ENCODE measurements around the gene PARP8. TPM values are rescaled to one million over a fixed set of nuclear protein-coding genes. Genes with fewer than 3 reads are reported as not detected.

PARP8 gene
- total RNA-seq, 2 donors from 2014 or later = 3.9 to 6.6 TPM

DNA sequence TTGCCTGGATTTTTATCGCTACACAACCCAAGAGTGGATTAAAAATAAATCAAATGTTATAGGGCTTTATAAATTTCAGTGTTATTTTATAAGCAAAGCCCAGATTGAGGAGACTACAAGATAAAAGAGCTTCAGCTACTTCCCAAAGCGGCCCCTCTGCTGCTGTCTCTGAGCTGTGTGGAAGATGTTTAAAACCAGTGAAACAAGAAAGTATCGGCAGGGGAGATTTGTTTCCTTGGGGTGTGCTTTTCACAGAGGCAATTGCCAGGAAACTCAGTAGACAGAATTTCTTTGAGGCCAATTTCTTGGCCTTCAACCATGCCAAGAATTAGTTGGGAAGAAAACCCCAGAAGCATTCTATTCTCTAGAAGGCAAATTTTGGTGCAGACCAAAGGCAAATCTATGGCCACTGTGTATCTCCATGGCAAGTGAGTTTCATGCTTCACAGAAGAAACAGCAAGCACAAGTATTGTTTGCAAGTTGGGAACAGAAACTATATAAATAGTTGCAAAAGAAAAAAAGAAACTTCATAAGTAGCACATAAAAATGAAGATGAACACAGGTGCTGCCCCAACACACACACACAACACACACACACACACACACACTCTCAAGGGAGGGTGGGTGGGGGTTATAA is 197.2 kb downstream of the PARP8 start:
- H3K27me3 ChIP-seq = no peaks in the 10 kb centered on the region
- no peaks in the 10 kb centered on the region for H3K36me3 ChIP-seq
- DNase-seq (ENCODE audit: low spot score) = no peak
- H3K4me3 ChIP-seq = no peak overlapping the region
- H3K9me3 ChIP-seq = no peaks in the 10 kb centered on the region
- no peak overlapping the region for H3K27ac ChIP-seq
- TF ChIP-seq CTCF (IDR thresholded peaks at IDR 0.05) = no peak
- H3K4me1 ChIP-seq = no peaks in the 10 kb centered on the region

DNA sequence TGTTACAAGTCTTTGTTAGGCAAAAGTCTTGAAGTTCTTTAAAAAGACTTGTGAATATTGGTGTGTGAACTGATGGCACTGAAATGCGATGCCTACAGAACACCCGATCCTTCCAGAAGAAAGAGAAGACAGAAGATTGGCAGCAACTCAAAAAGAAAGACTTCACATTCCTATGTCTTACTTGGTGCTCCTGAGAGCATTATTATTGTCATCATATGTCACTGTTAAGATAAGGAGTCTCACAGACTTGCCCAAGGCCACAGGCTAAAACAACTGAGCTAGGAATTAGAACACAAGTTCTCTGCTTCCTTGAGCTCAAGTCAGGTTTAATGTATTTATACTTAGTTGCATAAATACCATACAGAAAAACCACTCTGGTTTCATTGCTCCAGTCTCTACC is 198.0 kb downstream of the PARP8 start:
- DNase-seq (ENCODE audit: low spot score) = no peak
- H3K9me3 ChIP-seq = no peaks in the 10 kb centered on the region
- H3K4me3 ChIP-seq = no peak overlapping the region
- H3K36me3 ChIP-seq = no peaks in the 10 kb centered on the region
- H3K27me3 ChIP-seq = no peaks in the 10 kb centered on the region
- no peaks in the 10 kb centered on the region for H3K4me1 ChIP-seq
- H3K27ac ChIP-seq = no peak overlapping the region
- TF ChIP-seq CTCF (IDR thresholded peaks at IDR 0.05) = no peak

DNA sequence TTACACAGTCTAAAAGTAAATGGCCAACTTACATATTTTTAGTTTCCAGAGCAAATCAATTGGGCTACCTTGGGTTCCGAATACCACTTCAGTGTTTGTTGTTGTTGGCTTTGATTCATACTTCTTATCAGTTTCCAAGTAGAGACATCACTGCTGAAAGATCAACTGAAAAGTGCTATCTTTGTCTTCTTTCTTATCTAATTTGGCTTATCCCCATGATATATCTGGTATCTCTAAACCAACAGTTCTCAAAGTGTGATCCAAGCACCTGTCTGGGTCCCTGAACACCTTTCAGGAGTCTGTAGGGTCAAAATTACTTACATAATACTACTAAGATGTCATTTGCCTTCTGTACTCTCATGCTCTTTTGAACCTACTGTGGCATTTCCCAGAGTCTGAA is 200.0 kb downstream of the PARP8 start:
- TF ChIP-seq CTCF (IDR thresholded peaks at IDR 0.05) = no peak
- no peak overlapping the region for H3K27ac ChIP-seq
- H3K4me3 ChIP-seq = no peak overlapping the region
- H3K4me1 ChIP-seq = no peaks in the 10 kb centered on the region
- H3K36me3 ChIP-seq = no peaks in the 10 kb centered on the region
- no peaks in the 10 kb centered on the region for H3K27me3 ChIP-seq
- no peaks in the 10 kb centered on the region for H3K9me3 ChIP-seq
- no peak for DNase-seq (ENCODE audit: low spot score)

DNA sequence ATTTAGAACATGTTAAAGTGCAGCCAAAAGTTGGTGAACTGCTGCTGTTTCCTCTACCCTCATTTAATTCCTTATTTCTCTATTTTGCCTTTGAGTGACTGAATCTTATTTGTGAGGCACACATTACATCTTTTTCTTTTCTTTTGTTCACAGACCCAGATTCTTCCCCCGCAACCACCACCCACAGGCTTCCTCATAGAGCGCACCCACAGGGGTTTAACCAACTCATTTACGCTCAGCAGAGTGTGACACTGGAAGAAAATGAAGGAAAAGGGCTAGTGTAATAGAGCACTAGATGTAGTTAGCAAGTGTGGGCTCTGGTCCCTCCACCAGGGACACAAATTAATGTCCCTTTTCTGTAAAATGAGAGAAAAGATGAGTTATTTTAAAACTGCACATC is 200.7 kb downstream of the PARP8 start:
- Histone ChIP-seq H3K27me3 (no peaks in the 10 kb centered on the region), H3K4me3 (no peak overlapping the region), H3K9me3 (no peaks in the 10 kb centered on the region), H3K27ac (no peak overlapping the region), H3K4me1 (no peaks in the 10 kb centered on the region), H3K36me3 (no peaks in the 10 kb centered on the region)
- DNase-seq (ENCODE audit: low spot score) = no peak
- TF ChIP-seq CTCF (IDR thresholded peaks at IDR 0.05) = no peak

DNA sequence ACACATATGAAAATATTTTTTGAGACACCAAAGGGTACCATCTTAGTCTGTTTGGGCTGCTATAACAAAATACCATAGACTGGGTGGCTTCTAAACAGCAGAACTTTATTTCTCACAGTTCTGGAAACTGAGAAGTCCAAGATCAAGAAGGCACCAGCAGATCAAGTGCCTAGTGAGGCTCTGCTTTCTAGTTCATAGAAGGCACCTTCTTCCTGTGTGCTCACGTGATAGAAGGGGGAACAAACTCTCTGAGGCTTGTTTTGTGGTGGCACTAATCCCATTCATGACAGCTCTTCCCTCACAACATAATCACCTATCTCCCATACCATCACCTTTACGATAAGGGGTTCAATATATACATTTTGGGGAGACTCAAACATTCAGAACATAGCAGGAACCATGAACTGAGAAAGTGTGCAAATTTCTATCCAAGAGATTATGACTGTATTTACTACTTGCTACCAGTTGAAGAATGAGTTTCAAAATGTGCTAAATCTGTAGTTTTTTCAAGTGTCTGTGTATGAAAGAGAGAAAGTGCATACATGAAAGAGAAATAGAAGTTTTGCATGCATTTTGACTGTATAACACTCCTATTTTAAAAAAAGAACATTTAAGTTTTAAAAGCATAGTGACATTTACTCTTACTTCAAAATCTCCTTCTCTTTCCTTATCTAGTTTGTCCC is 207.3 kb downstream of the PARP8 start:
- H3K4me3 ChIP-seq = no peak overlapping the region
- DNase-seq (ENCODE audit: low spot score) = no peak
- no peak for TF ChIP-seq CTCF (IDR thresholded peaks at IDR 0.05)
- peaks cover 0 to 4% of the 10 kb centered on the region in 2 donors for H3K4me1 ChIP-seq
- no peak overlapping the region for H3K27ac ChIP-seq
- no peaks in the 10 kb centered on the region for H3K27me3 ChIP-seq
- H3K36me3 ChIP-seq = no peaks in the 10 kb centered on the region
- no peaks in the 10 kb centered on the region for H3K9me3 ChIP-seq

Data from right atrium auricular region (tissue), 2 donors.